Retinal pigment epithelial cell (primary cell): ENCODE measurements around the gene ALKBH6.

Experiments used
- DNase-seq: peaks from one replicate; pipeline ENCODE4 v3.0.0-alpha.2; 2010; ENCODE audit warnings: low read depth
- H3K4me3 ChIP-seq: 2 replicates; pipeline ENCODE4 v1.5.1; 2011; ENCODE audit warnings: mild to moderate bottlenecking, low read length, control low read depth, moderate library complexity
- CTCF ChIP-seq: conservative IDR thresholded peaks from 2 replicates; pipeline ENCODE4 v1.5.1; 2011; ENCODE audit warnings: low read depth, low read length, control low read depth, inconsistent platforms

ALKBH6 gene

GRCh38 chr19:36013280-36014011, 567 bp downstream of the ALKBH6 start:
- DNase-seq: no peak
- H3K4me3 ChIP-seq: peak overlapping the region; percentile 97
- TF ChIP-seq CTCF: no peak

DNA sequence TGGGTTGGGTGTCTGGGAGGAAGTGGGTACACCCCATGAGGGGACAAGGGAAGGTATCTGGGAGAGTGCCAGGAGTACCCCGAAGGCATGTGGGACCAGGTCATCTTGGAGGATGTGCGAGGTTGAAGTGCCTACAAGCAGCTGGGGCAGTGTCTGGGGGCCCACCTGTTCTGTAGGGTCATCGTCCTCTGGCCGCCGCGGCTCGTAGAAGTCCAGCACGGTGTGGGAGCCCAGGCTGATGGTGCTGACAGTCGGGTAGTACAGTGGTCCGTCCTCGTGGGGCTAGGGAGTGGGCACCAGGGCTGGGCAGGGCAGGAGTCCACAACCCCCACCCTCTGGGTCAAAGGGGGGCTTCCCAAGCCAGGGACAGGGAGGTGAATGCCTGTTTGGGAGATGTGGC, 3.6 kb downstream of the ALKBH6 start:
- DNase-seq: no peak
- TF ChIP-seq CTCF: no peak
- no peak overlapping the region for H3K4me3 ChIP-seq

- DNase-seq: no peak
- H3K4me3 ChIP-seq: peak overlapping the region; percentile 39
- TF ChIP-seq CTCF: no peak
These were observed 4.2 kb downstream of the ALKBH6 start for GRCh38 chr19:36009633-36010379.

DNA sequence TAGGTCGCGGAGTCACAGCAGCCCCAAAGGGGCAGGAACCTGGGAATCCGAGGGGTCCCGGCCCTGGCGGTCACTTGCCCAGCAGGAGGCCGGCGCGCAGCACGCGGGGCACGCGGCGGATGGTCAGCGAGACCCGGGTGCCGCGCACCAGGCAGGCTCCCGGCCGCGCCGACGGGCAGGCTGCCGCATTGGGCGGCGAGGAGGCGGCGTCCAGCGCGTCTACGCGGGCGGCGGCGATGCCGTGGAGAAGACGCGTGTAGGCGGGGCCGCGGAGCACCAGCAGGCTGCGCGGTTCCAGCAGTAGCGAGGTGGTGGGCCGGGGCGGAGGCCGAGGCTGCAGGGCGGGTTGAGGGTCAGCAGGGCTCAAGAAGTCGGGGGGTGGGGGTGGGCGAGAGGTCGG, 4.8 kb downstream of the ALKBH6 start:
- peak overlapping the region; percentile 39 for H3K4me3 ChIP-seq
- TF ChIP-seq CTCF: no peak
- DNase-seq: peak; percentile 19

DNA sequence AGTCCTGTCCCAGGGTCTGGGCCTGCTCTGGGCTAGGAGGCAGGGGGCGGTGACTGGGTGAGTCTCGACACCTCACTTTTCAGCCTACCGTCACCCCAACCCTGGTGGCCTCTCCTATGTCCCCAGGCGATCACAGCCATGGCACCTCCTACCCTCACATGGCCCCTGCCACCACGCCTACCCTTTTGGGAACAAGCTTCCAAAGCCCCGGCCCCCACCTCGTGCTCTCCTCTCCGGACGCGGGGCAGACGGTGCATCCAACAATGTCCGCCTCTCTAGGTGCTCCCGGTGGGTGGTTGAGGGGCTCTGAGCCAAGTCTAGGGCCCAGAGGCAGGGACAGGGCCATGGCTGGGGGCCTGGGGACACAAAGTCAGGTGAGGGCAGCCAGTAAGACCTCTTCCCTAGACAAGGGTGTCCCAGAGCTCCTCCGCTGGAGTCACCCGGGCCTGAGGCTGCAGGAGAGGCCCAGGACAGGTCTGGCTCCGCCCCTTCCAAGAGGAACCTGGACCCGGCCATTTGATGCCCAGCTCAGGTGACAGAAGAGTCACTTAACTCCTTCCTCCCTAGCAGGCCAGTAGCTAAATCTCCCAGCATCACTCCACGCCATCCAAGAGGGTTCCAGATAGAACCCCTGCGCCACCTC, 5.6 kb downstream of the ALKBH6 start, which contains the start of gene SYNE4:
Gene SYNE4, minus strand, starts transcription at position 478 of the 643 bp plus-strand sequence. Its CDS starts 132 bp downstream, at position 346.
- no peak for TF ChIP-seq CTCF
- peak within 1 kb of the TSS; percentile 39 for H3K4me3 ChIP-seq
- DNase-seq: no peak

DNA sequence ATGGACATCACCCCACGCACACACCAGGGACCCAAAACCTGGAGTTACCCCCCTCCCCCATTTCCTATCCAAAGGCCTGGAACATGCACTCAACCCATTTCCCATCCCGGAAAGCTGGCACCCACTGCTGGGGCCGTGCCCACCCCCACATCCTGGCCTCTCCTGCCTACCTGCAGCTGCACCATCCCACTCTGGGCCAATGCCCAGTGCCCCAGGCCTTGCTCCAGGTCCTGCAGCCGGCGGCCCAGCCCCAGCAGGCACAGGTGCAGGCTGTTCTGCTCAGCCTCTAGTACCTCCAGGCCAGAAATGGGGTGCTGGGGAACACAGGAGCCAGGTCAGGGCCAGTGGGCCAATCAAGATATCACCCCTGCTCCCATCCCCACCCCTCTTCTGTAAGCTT, 7.1 kb downstream of the ALKBH6 start:
- no peak overlapping the region for H3K4me3 ChIP-seq
- no peak for TF ChIP-seq CTCF
- DNase-seq: no peak
